Endothelial cell of umbilical vein (primary cell): ENCODE results near the gene GJB3. TPM values are rescaled to one million over a fixed set of nuclear protein-coding genes. Genes with fewer than 3 reads are reported as not detected.

Experiments used
- BruUV-seq: library from RNA; stranded (reverse); fragments of 400-500 nt; replicated peaks from 2 replicates; lab custom pipeline; 2021; lab: Mats Ljungman, UMichigan
- CTCF ChIA-PET: fragments of 300-600, 350-600 bp; sonication (Branson Sonifier 250); formaldehyde crosslinking; loops from one replicate; lab custom pipeline; 2021; ENCODE audit warnings: antibody characterized with exemption, inconsistent platforms; lab: Charles Lee
- POLR2A ChIA-PET: fragments of 300-600, 350-600 bp; sonication (Branson Sonifier 250); formaldehyde crosslinking; loops from one replicate; lab custom pipeline; 2021; ENCODE audit warnings: antibody characterized with exemption, inconsistent platforms; lab: Charles Lee
- DNase-seq: peaks from one replicate; pipeline ENCODE4 v3.0.0-alpha.2; 2011; ENCODE audit warnings: low read depth, low spot score
- FAIRE-seq: peaks from 2 replicates; lab custom pipeline; 2011; peaks lifted over from hg19 to GRCh38; lab: Jason Lieb, UNC
- H2AFZ ChIP-seq: 2 replicates; pipeline ENCODE4 v1.6.0; 2012; ENCODE audit warnings: low read depth, low read length, control low read depth, inconsistent platforms
- H3K27ac ChIP-seq: 2 replicates; pipeline ENCODE4 v1.5.1; 2011; ENCODE audit warnings: low read depth, mild to moderate bottlenecking, control low read depth, low read length, moderate library complexity; ENCODE audit not compliant: insufficient read depth
- H3K27me3 ChIP-seq, 2 experiments: 2 replicates each; pipeline versions ENCODE4 v1.6.0 to v1.6.1; 2011; ENCODE audit warnings: low read length in 2 of 2, mixed read lengths in 1 of 2; ENCODE audit not compliant: control insufficient read depth in 2 of 2, insufficient read depth in 2 of 2
- H3K36me3 ChIP-seq, 2 experiments: 2 replicates in 1 of 2; 3 replicates in 1 of 2; pipeline ENCODE4 v1.5.1; 2011; ENCODE audit warnings: low read length in 2 of 2, mild to moderate bottlenecking in 1 of 2, moderate library complexity in 1 of 2; ENCODE audit not compliant: control insufficient read depth in 2 of 2, insufficient read depth in 2 of 2; ENCODE audit errors: extremely low read depth in 1 of 2
- H3K4me1 ChIP-seq: 3 replicates; pipeline ENCODE4 v1.5.1; 2011; ENCODE audit warnings: mild to moderate bottlenecking, low read length; ENCODE audit not compliant: control insufficient read depth, insufficient read depth; ENCODE audit errors: extremely low read depth
- H3K4me2 ChIP-seq: 2 replicates; pipeline ENCODE4 v1.6.1; 2011; ENCODE audit warnings: low read length, control low read depth, mixed read lengths; ENCODE audit not compliant: insufficient read depth
- H3K4me3 ChIP-seq, 3 experiments: fragments of 200-600 bp in 1 of 3; sonication (generic), shearing (Covaris generic) in 1 of 3; replicated peaks in 1 of 3; 2 replicates each; pipeline ENCODE4 v1.5.1; 2011 to 2016; ENCODE audit warnings: control low read depth in 3 of 3, low read length in 3 of 3, mild to moderate bottlenecking in 2 of 3, inconsistent platforms in 1 of 3, low read depth in 1 of 3, moderate library complexity in 1 of 3; ENCODE audit not compliant: insufficient read depth in 1 of 3
- H3K79me2 ChIP-seq: 2 replicates; pipeline ENCODE4 v1.6.0; 2012; ENCODE audit warnings: low read length, inconsistent platforms; ENCODE audit not compliant: control insufficient read depth, insufficient read depth
- H3K9ac ChIP-seq: replicated peaks from 2 replicates; pipeline ENCODE3; 2011; ENCODE audit warnings: low read length, control low read depth; ENCODE audit not compliant: insufficient read depth; ENCODE audit errors: extremely low read depth
- H3K9me1 ChIP-seq: replicated peaks from 3 replicates; pipeline ENCODE4 v1.6.0; 2011; ENCODE audit warnings: mild to moderate bottlenecking, low read length; ENCODE audit not compliant: control insufficient read depth, insufficient read depth; ENCODE audit errors: extremely low read depth
- H3K9me3 ChIP-seq: replicated peaks from 2 replicates; pipeline ENCODE4 v1.5.1; 2012; ENCODE audit warnings: low read length, inconsistent platforms; ENCODE audit not compliant: control insufficient read depth, insufficient read depth
- H4K20me1 ChIP-seq: replicated peaks from 2 replicates; pipeline ENCODE3; 2011; ENCODE audit warnings: mild to moderate bottlenecking, low read length; ENCODE audit not compliant: control insufficient read depth, insufficient read depth; ENCODE audit errors: extremely low read depth
- EZH2 ChIP-seq: IDR thresholded peaks from 2 replicates; pipeline ENCODE4 v1.6.1; 2012; ENCODE audit warnings: borderline replicate concordance, low read depth, mild to moderate bottlenecking, moderate library complexity, low read length, inconsistent platforms; ENCODE audit not compliant: severe bottlenecking
- FOS ChIP-seq: IDR thresholded peaks from 2 replicates; pipeline ENCODE4 v1.6.1; 2011; ENCODE audit warnings: mild to moderate bottlenecking, low read length, moderate library complexity, borderline replicate concordance; ENCODE audit not compliant: insufficient read depth
- MAX ChIP-seq: IDR thresholded peaks from 2 replicates; pipeline ENCODE4 v1.6.1; 2011; ENCODE audit not compliant: insufficient read depth, insufficient read length
- MYC ChIP-seq: IDR thresholded peaks from one replicate; pipeline ENCODE4 v1.6.1; 2011; ENCODE audit warnings: mild to moderate bottlenecking, low read depth, low read length
- POLR2A ChIP-seq: IDR thresholded peaks from 2 replicates; pipeline ENCODE4 v1.6.1; 2012; ENCODE audit warnings: low read depth, mild to moderate bottlenecking, control low read depth, low read length
- POLR2AphosphoS5 ChIP-seq: IDR thresholded peaks from 2 replicates; pipeline ENCODE4 v1.6.1; 2012; ENCODE audit warnings: low read depth, mild to moderate bottlenecking, control low read depth, low read length, moderate library complexity; ENCODE audit not compliant: insufficient read depth
- dilution Hi-C: fragments of 300-500 bp; cut with MboI; formaldehyde crosslinking; loops from one replicate; pipeline ENCODE4 v1.15.0; 2019; ENCODE audit warnings: low sequenced_read_pairs; ENCODE audit not compliant: extremely low pct_ligation_motif_present
- intact Hi-C: fragments of 100-400 bp; cut with micrococcal nuclease; formaldehyde crosslinking; loops from one replicate; pipeline ENCODE4 v1.10.0; 2022
- polyA plus RNA-seq, 4 experiments: library from polyadenylated mRNA; depleted of rRNA in 3 of 4; stranded (reverse) in 3 of 4; unstranded in 1 of 4; fragments of >200 nt; gene quantifications; 2 replicates each; pipeline versions ENCODE4 v1.2.1 to v1.2.3, GENCODE V29; 2011 to 2012; ENCODE audit warnings: missing spikeins in 1 of 4
- total RNA-seq: library from RNA; stranded (reverse); gene quantifications from 2 replicates; pipeline ENCODE4 v1.2.3, GENCODE V29; 2021
- TF ChIP-seq, protein P1 (sequence below), 2 donors: IDR thresholded peaks; 1 replicate in 1 of 2; 2 replicates in 1 of 2; pipeline ENCODE4 v1.5.1; 2011; ENCODE audit warnings: low read length in 2 of 2, mild to moderate bottlenecking in 2 of 2, moderate library complexity in 2 of 2, control low read depth in 1 of 2, inconsistent platforms in 1 of 2, low read depth in 1 of 2; ENCODE audit not compliant: insufficient read depth in 1 of 2; ENCODE audit errors: extremely low read depth in 1 of 2

Gene GJB3
- total and polyA plus RNA-seq, 2 donors (not counting 3 experiments of a cell fraction or from before 2014, with no cell fraction given): not detected

GRCh38 chr1:34827341-34827941 is 46.4 kb downstream of the GJB3 start:
- H3K4me2 ChIP-seq: no peak overlapping the region
- TF ChIP-seq POLR2A (no peak), MYC (no peak), POLR2AphosphoS5 (no peak), MAX (no peak), EZH2 (no peak), FOS (no peak)
- TF ChIP-seq, protein P1, sequence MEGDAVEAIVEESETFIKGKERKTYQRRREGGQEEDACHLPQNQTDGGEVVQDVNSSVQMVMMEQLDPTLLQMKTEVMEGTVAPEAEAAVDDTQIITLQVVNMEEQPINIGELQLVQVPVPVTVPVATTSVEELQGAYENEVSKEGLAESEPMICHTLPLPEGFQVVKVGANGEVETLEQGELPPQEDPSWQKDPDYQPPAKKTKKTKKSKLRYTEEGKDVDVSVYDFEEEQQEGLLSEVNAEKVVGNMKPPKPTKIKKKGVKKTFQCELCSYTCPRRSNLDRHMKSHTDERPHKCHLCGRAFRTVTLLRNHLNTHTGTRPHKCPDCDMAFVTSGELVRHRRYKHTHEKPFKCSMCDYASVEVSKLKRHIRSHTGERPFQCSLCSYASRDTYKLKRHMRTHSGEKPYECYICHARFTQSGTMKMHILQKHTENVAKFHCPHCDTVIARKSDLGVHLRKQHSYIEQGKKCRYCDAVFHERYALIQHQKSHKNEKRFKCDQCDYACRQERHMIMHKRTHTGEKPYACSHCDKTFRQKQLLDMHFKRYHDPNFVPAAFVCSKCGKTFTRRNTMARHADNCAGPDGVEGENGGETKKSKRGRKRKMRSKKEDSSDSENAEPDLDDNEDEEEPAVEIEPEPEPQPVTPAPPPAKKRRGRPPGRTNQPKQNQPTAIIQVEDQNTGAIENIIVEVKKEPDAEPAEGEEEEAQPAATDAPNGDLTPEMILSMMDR (IDR thresholded peaks at IDR 0.05; ENCODE audit: extremely low read depth in 1 of 2, insufficient read depth in 1 of 2, low read depth in 1 of 2, low read length in 2 of 2): no peak
- H3K36me3 ChIP-seq: no peaks in the 10 kb centered on the region
- H3K9me1 ChIP-seq: no peaks in the 10 kb centered on the region
- H3K27ac ChIP-seq: no peak overlapping the region
- no peaks in the 10 kb centered on the region for H4K20me1 ChIP-seq
- no peaks in the 10 kb centered on the region for H3K79me2 ChIP-seq
- BruUV-seq: no TSS peak
- H3K27me3 ChIP-seq: peaks cover 2 to 3% of the 10 kb centered on the region in 2 experiments
- intact Hi-C loops: no loop called here
- H3K4me3 ChIP-seq: no peak overlapping the region
- H3K9me3 ChIP-seq: no peaks in the 10 kb centered on the region
- CTCF ChIA-PET: interaction anchor here (1.0 to 1.4 kb wide), 4 partner anchors 13 to 39 kb away, joined by 3 read pairs; no protein-coding TSS in a partner anchor
- FAIRE-seq (no peak), DNase-seq (no peak)
- no peak overlapping the region for H3K9ac ChIP-seq
- H3K4me1 ChIP-seq: no peaks in the 10 kb centered on the region
- POLR2A ChIA-PET: no interaction called here
- dilution Hi-C loops: no loop called here
- H2AFZ ChIP-seq: no peak overlapping the region
